ENCODE results near the gene BEND5. TPM values are rescaled to one million over a fixed set of nuclear protein-coding genes. Genes with fewer than 3 reads are reported as not detected.

Gene BEND5, protein sequence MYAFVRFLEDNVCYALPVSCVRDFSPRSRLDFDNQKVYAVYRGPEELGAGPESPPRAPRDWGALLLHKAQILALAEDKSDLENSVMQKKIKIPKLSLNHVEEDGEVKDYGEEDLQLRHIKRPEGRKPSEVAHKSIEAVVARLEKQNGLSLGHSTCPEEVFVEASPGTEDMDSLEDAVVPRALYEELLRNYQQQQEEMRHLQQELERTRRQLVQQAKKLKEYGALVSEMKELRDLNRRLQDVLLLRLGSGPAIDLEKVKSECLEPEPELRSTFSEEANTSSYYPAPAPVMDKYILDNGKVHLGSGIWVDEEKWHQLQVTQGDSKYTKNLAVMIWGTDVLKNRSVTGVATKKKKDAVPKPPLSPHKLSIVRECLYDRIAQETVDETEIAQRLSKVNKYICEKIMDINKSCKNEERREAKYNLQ
- total RNA-seq (2014; rRNA removed; shearing (Covaris generic)): not detected in 2 replicates
- 0.63 TPM in 1 of 2 replicates, not detected in the other for polyA plus RNA-seq (2016; fragmentation: Nextera tagmentation; extraction: Ambion mirVana)

DNA sequence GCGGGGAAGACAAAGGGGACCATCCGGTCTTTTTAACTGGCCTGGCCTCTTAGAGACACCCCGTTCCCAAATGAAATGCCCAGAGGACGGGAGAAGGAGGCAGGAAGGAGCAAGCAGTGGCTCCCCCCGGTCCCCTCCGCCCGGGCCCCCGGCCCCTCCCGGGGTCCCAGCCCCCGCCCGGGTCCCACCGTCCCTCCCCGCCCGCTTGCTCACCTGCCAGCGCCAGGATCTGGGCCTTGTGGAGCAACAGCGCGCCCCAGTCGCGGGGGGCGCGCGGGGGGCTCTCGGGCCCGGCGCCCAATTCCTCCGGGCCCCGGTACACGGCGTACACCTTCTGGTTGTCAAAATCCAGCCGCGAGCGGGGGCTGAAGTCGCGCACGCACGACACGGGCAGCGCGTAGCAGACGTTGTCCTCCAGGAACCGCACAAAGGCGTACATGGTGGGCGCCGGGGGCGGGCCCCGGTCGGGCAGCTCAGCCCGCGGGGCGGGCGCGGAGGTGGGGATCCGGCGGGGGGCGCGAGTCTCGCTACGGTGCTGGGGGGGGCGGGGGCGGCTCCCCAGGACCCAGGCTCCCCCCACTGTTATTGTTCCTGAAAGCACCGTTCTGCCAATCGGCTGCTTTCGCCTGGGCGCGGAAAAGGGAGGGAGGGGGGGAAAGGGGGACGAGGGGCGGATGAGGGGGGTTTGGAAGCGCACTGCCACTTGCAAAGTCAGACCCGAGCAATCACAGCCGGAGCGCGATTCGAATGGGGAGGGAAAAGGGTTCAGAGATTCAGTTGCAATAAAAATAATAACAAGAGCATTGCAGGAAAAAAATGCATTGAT, at the start of gene BEND5:
Gene BEND5 (minus strand): TSS at position 499 of the 826 bp plus-strand sequence. CDS start 60 bp downstream, at position 439.
- Histone ChIP-seq H3K9ac (no peak within 1 kb of the TSS), H3K9me2 (ENCODE audit: insufficient read depth) (no peaks in the 10 kb centered on the region), H3K27me3 (replicated peaks; ENCODE audit: insufficient read depth) (peaks cover 42% of the 10 kb centered on the region), H3K9me3 (ENCODE audit: low read depth) (no peaks in the 10 kb centered on the region), H3K4me3 (peak within 1 kb of the TSS; percentile 41), H3K79me2 (ENCODE audit: insufficient read depth) (no peaks in the 10 kb centered on the region), H3K36me3 (ENCODE audit: low read depth) (no peaks in the 10 kb centered on the region), H3F3A (ENCODE audit: insufficient read depth) (no peaks in the 10 kb centered on the region), H3K27ac (no peak within 1 kb of the TSS), H3K4me1 (ENCODE audit: insufficient read depth) (no peaks in the 10 kb centered on the region), H3K4me2 (ENCODE audit: unreplicated experiment) (no peak within 1 kb of the TSS), H2AFZ (no peak within 1 kb of the TSS), H4K20me1 (ENCODE audit: insufficient read depth) (no peaks in the 10 kb centered on the region)
- TF ChIP-seq EZH2phosphoT487 (IDR thresholded peaks at IDR 0.05; ENCODE audit: insufficient read depth, low read depth) (no peak), EZH2 (IDR thresholded peaks at IDR 0.05; ENCODE audit: insufficient read depth, poor library complexity, severe bottlenecking) (no peak)
- 3 to 4% methylated on average over 37 to 50 of the region's 73 CpGs for WGBS, 2 experiments (ENCODE audit: low coverage in 1 of 2, low lambda C conversion rate in 2 of 2, missing lambda C conversion rate in 2 of 2)
- in situ Hi-C loops (cut with MboI): no loop called here
- peak; percentile 30 for DNase-seq

GRCh38 chr1:48823168-48823567, 46.5 kb upstream of the BEND5 start:
- Histone ChIP-seq H4K20me1 (ENCODE audit: insufficient read depth) (no peaks in the 10 kb centered on the region), H3K27me3 (replicated peaks; ENCODE audit: insufficient read depth) (peaks cover 21% of the 10 kb centered on the region), H3K9ac (no peak overlapping the region), H3K9me2 (ENCODE audit: insufficient read depth) (no peaks in the 10 kb centered on the region; the same call in 1 of the 2 replicates), H2AFZ (no peak overlapping the region), H3K36me3 (ENCODE audit: low read depth) (no peaks in the 10 kb centered on the region), H3K27ac (no peak overlapping the region), H3K9me3 (ENCODE audit: low read depth) (no peaks in the 10 kb centered on the region), H3K4me3 (no peak overlapping the region), H3K79me2 (ENCODE audit: insufficient read depth) (no peaks in the 10 kb centered on the region), H3K4me1 (ENCODE audit: insufficient read depth) (no peaks in the 10 kb centered on the region), H3K4me2 (ENCODE audit: unreplicated experiment) (no peak overlapping the region), H3F3A (ENCODE audit: insufficient read depth) (no peaks in the 10 kb centered on the region)
- TF ChIP-seq EZH2 (IDR thresholded peaks at IDR 0.05; ENCODE audit: insufficient read depth, poor library complexity, severe bottlenecking) (no peak), EZH2phosphoT487 (IDR thresholded peaks at IDR 0.05; ENCODE audit: insufficient read depth, low read depth) (no peak)
- in situ Hi-C loops (cut with MboI): no loop called here
- no peak for DNase-seq

- Histone ChIP-seq H3K4me1 (ENCODE audit: insufficient read depth) (no peaks in the 10 kb centered on the region), H2AFZ (no peak overlapping the region), H3K4me2 (ENCODE audit: unreplicated experiment) (no peak overlapping the region), H3K36me3 (ENCODE audit: low read depth) (no peaks in the 10 kb centered on the region), H3K9me2 (ENCODE audit: insufficient read depth) (no peaks in the 10 kb centered on the region; the same call in 1 of the 2 replicates), H3K4me3 (no peak overlapping the region), H3K9me3 (ENCODE audit: low read depth) (no peaks in the 10 kb centered on the region), H3F3A (ENCODE audit: insufficient read depth) (no peaks in the 10 kb centered on the region), H3K27me3 (replicated peaks; ENCODE audit: insufficient read depth) (peaks cover 13% of the 10 kb centered on the region), H3K79me2 (ENCODE audit: insufficient read depth) (no peaks in the 10 kb centered on the region), H3K9ac (no peak overlapping the region), H3K27ac (no peak overlapping the region), H4K20me1 (ENCODE audit: insufficient read depth) (no peaks in the 10 kb centered on the region)
- no peak for DNase-seq
- 87 to 88% methylated on average over 3 of the region's 3 CpGs for WGBS, 2 experiments (ENCODE audit: low coverage in 1 of 2, low lambda C conversion rate in 2 of 2, missing lambda C conversion rate in 2 of 2)
- in situ Hi-C loops (cut with MboI): no loop called here
- TF ChIP-seq EZH2 (IDR thresholded peaks at IDR 0.05; ENCODE audit: insufficient read depth, poor library complexity, severe bottlenecking): no peak
- TF ChIP-seq EZH2phosphoT487 (IDR thresholded peaks at IDR 0.05; ENCODE audit: insufficient read depth, low read depth): no peak
These were observed 43.8 kb upstream of the BEND5 start for GRCh38 chr1:48820491-48820890.

- DNase-seq: peak; percentile 68
- H3K4me2 ChIP-seq (ENCODE audit: unreplicated experiment): no peak overlapping the region
- no peaks in the 10 kb centered on the region; the same call in 1 of the 2 replicates for H3K9me2 ChIP-seq (ENCODE audit: insufficient read depth)
- no peaks in the 10 kb centered on the region for H3K36me3 ChIP-seq (ENCODE audit: low read depth)
- H3K4me1 ChIP-seq (ENCODE audit: insufficient read depth): no peaks in the 10 kb centered on the region
- 54 to 56% methylated on average over 4 of the region's 4 CpGs for WGBS, 2 experiments (ENCODE audit: low coverage in 1 of 2, low lambda C conversion rate in 2 of 2, missing lambda C conversion rate in 2 of 2)
- H3K9ac ChIP-seq: no peak overlapping the region
- H4K20me1 ChIP-seq (ENCODE audit: insufficient read depth): no peaks in the 10 kb centered on the region
- H3K9me3 ChIP-seq (ENCODE audit: low read depth): no peaks in the 10 kb centered on the region
- H3K27ac ChIP-seq: no peak overlapping the region
- TF ChIP-seq EZH2phosphoT487 (IDR thresholded peaks at IDR 0.05; ENCODE audit: insufficient read depth, low read depth): no peak
- no peak for TF ChIP-seq EZH2 (IDR thresholded peaks at IDR 0.05; ENCODE audit: insufficient read depth, poor library complexity, severe bottlenecking)
- no peak overlapping the region for H2AFZ ChIP-seq
- H3K27me3 ChIP-seq (replicated peaks; ENCODE audit: insufficient read depth): no peaks in the 10 kb centered on the region
- H3K4me3 ChIP-seq: no peak overlapping the region
- no peaks in the 10 kb centered on the region for H3F3A ChIP-seq (ENCODE audit: insufficient read depth)
- in situ Hi-C loops (cut with MboI): no loop called here
- H3K79me2 ChIP-seq (ENCODE audit: insufficient read depth): no peaks in the 10 kb centered on the region
These were observed 40.9 kb upstream of the BEND5 start for GRCh38 chr1:48817505-48818114.

Measured in GM23248 (cell line).